GM12801 (cell line): ENCODE results near the gene STARD10.

Source experiments
- TF ChIP-seq, protein P1 (sequence below): IDR thresholded peaks from one replicate; pipeline ENCODE4 v1.5.1; 2011; ENCODE audit warnings: control low read depth; ENCODE audit not compliant: insufficient read length; ENCODE audit errors: extremely low read depth

STARD10 gene

GRCh38 chr11:72824020-72824419 is 30.2 kb upstream of the STARD10 start:
- TF ChIP-seq, protein P1, sequence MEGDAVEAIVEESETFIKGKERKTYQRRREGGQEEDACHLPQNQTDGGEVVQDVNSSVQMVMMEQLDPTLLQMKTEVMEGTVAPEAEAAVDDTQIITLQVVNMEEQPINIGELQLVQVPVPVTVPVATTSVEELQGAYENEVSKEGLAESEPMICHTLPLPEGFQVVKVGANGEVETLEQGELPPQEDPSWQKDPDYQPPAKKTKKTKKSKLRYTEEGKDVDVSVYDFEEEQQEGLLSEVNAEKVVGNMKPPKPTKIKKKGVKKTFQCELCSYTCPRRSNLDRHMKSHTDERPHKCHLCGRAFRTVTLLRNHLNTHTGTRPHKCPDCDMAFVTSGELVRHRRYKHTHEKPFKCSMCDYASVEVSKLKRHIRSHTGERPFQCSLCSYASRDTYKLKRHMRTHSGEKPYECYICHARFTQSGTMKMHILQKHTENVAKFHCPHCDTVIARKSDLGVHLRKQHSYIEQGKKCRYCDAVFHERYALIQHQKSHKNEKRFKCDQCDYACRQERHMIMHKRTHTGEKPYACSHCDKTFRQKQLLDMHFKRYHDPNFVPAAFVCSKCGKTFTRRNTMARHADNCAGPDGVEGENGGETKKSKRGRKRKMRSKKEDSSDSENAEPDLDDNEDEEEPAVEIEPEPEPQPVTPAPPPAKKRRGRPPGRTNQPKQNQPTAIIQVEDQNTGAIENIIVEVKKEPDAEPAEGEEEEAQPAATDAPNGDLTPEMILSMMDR, result no peak

- TF ChIP-seq, protein P1, result no peak
Measured at GRCh38 chr11:72823105-72823804, 29.4 kb upstream of the STARD10 start.

DNA sequence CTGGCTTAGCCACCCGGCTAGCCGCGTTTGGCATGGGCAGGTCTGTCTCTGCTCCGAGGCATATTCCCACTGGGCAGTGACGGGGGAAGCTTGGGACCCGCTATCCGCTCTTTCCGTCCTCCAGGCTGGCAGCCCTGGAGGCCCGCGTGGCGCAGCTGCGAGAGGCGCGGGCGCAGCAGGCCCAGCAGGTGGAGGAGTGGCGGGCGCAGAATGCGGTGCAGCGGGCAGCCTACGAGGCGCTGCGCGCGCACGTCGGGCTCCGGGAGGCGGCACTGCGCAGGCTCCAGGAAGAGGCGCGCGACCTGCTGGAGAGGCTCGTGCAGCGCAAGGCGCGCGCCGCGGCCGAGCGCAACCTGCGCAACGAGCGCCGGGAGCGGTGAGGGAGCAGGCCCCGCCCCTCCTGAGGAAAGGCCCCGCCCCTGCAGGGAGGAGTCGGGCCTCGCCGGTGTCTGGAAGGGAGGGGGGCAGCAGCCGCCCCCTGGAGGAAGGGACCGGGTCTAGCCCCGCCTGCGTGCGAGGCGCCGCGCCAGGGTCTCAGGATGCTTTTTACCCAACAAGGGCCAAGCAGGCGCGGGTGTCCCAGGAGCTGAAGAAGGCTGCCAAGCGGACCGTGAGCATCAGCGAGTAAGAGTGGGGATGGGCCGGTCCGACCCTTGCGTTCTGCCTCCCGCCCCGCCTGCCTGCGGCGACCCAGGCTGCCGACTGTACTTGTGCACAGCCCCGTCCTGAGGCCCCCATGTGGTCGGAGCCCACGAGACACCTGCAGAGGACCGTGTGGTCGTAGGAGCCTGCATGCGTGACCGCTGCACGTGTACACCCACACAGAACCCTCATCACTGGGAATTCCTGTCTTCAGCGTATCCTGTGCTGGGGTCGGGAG is 28.3 kb upstream of the STARD10 start:
- TF ChIP-seq, protein P1, result no peak

DNA sequence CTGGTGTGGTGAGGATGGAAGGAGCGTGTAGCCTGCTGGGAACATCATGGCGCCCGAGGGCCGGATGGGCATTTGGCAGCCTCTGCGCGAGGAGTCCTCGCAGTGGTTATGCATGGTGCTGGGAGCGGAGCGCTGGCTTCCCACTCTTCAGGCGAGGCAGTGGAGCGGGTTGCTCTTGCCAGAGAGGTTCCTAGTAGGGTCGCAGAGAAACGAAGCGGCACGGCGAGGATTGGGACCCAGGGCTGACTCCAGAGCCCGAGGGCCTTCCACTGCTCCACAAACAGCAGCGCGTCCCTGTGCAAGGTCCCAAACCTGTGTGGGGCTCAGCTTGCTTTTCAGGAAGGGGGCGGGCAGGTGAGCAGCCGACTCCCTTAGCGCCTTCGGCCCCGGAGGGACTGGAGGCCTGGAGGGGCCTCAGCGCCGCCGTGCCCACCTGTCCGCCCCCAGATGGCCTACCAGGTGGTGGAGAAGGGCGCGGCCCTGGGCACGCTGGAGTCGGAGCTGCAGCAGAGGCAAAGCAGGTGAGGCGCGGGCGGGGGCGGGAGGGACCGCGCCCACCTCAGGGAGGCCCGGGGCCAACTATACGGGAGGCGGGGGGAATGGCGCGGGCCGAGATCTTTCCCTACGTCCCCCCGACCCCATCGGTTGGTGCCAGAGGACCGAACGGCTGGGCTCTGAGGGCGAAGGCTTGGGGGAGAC is 27.5 kb upstream of the STARD10 start:
- TF ChIP-seq, protein P1, result no peak

DNA sequence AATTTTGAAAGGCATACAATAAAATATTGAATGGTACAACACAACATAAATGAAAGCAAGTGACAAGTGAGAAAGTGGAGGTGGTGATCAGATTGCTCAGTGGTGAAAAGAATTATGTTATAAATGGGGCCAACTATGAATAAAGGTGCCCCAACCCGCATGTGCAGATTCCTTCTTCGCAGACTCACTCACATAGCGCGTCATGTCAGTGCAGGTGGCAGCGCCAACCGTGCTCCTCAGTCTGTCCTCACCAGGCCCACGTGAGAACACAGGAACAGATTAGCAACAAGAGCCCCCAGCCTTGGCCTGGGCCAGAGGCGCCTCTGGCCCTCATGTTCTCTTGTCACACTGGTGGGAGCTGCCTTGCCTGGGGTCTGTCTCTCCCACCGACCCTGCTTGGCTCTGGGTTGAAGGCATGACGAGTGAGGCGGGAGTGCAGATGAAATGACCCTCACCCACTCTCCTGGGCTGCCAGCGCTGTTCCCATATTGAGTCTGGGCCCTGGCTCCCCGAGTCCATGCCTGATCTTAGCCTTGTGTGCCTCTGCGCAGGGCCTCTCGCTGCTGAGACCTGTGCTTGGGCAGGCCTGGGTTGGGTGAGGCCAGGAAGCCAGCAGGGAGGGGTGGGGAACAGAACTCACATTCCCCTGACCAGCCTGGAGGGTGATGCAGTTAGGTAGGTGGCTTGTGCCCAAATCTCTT is 26.7 kb upstream of the STARD10 start:
- TF ChIP-seq, protein P1, result no peak

GRCh38 chr11:72818971-72819370 is 25.1 kb upstream of the STARD10 start:
- TF ChIP-seq, protein P1, result no peak
